H1 (cell line): ENCODE data around the gene ST6GALNAC5. TPM values are rescaled to one million over a fixed set of nuclear protein-coding genes. Genes with fewer than 3 reads are reported as not detected.

Source experiments
- CTCF ChIA-PET: fragments of 300-600 bp; sonication (Branson Sonifier 250); formaldehyde crosslinking; loops from one replicate; lab custom pipeline; 2021; ENCODE audit not compliant: partially characterized antibody; lab: Charles Lee
- POLR2A ChIA-PET: fragments of 300-600 bp; sonication (Branson Sonifier 250); formaldehyde crosslinking; loops from one replicate; lab custom pipeline; 2021; ENCODE audit warnings: inconsistent platforms; ENCODE audit not compliant: partially characterized antibody; lab: Charles Lee
- DNase-seq, 2 experiments: peaks; one replicate each; pipeline versions ENCODE4 v3.0.0 to v3.0.0-alpha.2; 2010 to 2022; ENCODE audit warnings: low spot score in 2 of 2, low read depth in 1 of 2, mixed read lengths in 1 of 2
- FAIRE-seq: peaks from 2 replicates; lab custom pipeline; 2011; peaks lifted over from hg19 to GRCh38; lab: Jason Lieb, UNC
- H2AFZ ChIP-seq: 2 replicates; pipeline ENCODE4 v1.8.1; 2012; ENCODE audit warnings: low read length, inconsistent platforms
- H2AK5ac ChIP-seq: 2 replicates; pipeline ENCODE4 v1.6.1; 2013; ENCODE audit warnings: low read depth, low read length
- H2BK120ac ChIP-seq: replicated peaks from 2 replicates; pipeline ENCODE3; 2013; ENCODE audit warnings: low read depth, low read length, inconsistent platforms
- H2BK12ac ChIP-seq: 2 replicates; pipeline ENCODE4 v1.6.1; 2013; ENCODE audit warnings: low read depth, low read length
- H2BK15ac ChIP-seq: 2 replicates; pipeline ENCODE4 v1.6.1; 2013; ENCODE audit warnings: low read length
- H2BK20ac ChIP-seq: 2 replicates; pipeline ENCODE4 v1.6.1; 2013; ENCODE audit warnings: low read length
- H2BK5ac ChIP-seq: 2 replicates; pipeline ENCODE4 v1.6.1; 2013; ENCODE audit warnings: low read depth, low read length
- H3K14ac ChIP-seq: 2 replicates; pipeline ENCODE4 v1.6.1; 2013; ENCODE audit warnings: inconsistent platforms; ENCODE audit not compliant: insufficient read length
- H3K18ac ChIP-seq: 2 replicates; pipeline ENCODE4 v1.6.1; 2013; ENCODE audit warnings: low read length; ENCODE audit errors: extremely low read depth
- H3K23ac ChIP-seq: 2 replicates; pipeline ENCODE4 v1.6.1; 2013; ENCODE audit warnings: inconsistent platforms; ENCODE audit not compliant: insufficient read length
- H3K23me2 ChIP-seq: 2 replicates; pipeline ENCODE4 v1.6.1; 2013; ENCODE audit warnings: low read depth, low read length
- H3K27ac ChIP-seq: 2 replicates; pipeline ENCODE4 v1.6.1; 2011; ENCODE audit warnings: low read depth, low read length, inconsistent platforms
- H3K27me3 ChIP-seq, 4 experiments: replicated peaks in 1 of 4; 1 replicate in 1 of 4; 2 replicates in 3 of 4; pipeline versions ENCODE4 v1.6.1 to v1.8.1; 2011 to 2013; ENCODE audit warnings: low read length in 3 of 4, mild to moderate bottlenecking in 3 of 4, inconsistent platforms in 2 of 4, mixed read lengths in 2 of 4, moderate library complexity in 1 of 4; ENCODE audit not compliant: control insufficient read depth in 3 of 4, insufficient read depth in 3 of 4; ENCODE audit errors: extremely low read depth in 1 of 4
- H3K36me3 ChIP-seq, 4 experiments: 2 replicates each; pipeline versions ENCODE4 v1.6.1 to v1.8.1; 2011 to 2013; ENCODE audit warnings: mild to moderate bottlenecking in 4 of 4, low read length in 3 of 4, moderate library complexity in 2 of 4, control low read depth in 1 of 4, inconsistent platforms in 1 of 4; ENCODE audit not compliant: insufficient read depth in 4 of 4, control insufficient read depth in 2 of 4
- H3K4ac ChIP-seq: replicated peaks from 2 replicates; pipeline ENCODE3; 2013; ENCODE audit warnings: low read length, low read depth, mixed read lengths, inconsistent platforms; ENCODE audit not compliant: insufficient read length
- H3K4me1 ChIP-seq, 4 experiments: replicated peaks in 1 of 4; 1 replicate in 1 of 4; 2 replicates in 3 of 4; pipeline versions ENCODE4 v1.6.1 to v1.8.1; 2011 to 2013; ENCODE audit warnings: low read length in 3 of 4, inconsistent platforms in 2 of 4, mixed read lengths in 1 of 4; ENCODE audit not compliant: insufficient read depth in 4 of 4, control insufficient read depth in 3 of 4
- H3K4me2 ChIP-seq, 2 experiments: 2 replicates each; pipeline versions ENCODE4 v1.6.1 to v1.8.1; 2011 to 2013; ENCODE audit warnings: low read depth in 2 of 2, low read length in 2 of 2, control low read depth in 1 of 2, inconsistent platforms in 1 of 2, mild to moderate bottlenecking in 1 of 2; ENCODE audit not compliant: insufficient read depth in 1 of 2
- H3K4me3 ChIP-seq, 4 experiments: fragments of 200-600, 300-600 bp in 1 of 4; sonication (generic), shearing (Covaris generic), sonication (Bioruptor Twin) in 1 of 4; 2 replicates each; pipeline versions ENCODE4 v1.5.1 to v1.8.1; 2011 to 2016; ENCODE audit warnings: low read length in 4 of 4, low read depth in 3 of 4, control low read depth in 2 of 4, inconsistent platforms in 2 of 4, mild to moderate bottlenecking in 2 of 4, mixed read lengths in 1 of 4, moderate library complexity in 1 of 4; ENCODE audit not compliant: insufficient read depth in 2 of 4; ENCODE audit errors: extremely low read depth in 1 of 4
- H3K56ac ChIP-seq: replicated peaks from 2 replicates; pipeline ENCODE3; 2013; ENCODE audit warnings: low read depth, mild to moderate bottlenecking, mixed read lengths, low read length, inconsistent platforms; ENCODE audit not compliant: insufficient read length
- H3K79me1 ChIP-seq: 2 replicates; pipeline ENCODE4 v1.6.1; 2013; ENCODE audit warnings: low read depth, low read length, control low read depth
- H3K79me2 ChIP-seq, 2 experiments: 2 replicates each; pipeline versions ENCODE4 v1.6.1 to v1.8.1; 2012 to 2013; ENCODE audit warnings: low read length in 2 of 2, mild to moderate bottlenecking in 2 of 2, inconsistent platforms in 1 of 2; ENCODE audit not compliant: insufficient read depth in 2 of 2, control insufficient read depth in 1 of 2
- H3K9ac ChIP-seq, 4 experiments: replicated peaks in 1 of 4; 1 replicate in 1 of 4; 2 replicates in 3 of 4; pipeline versions ENCODE4 v1.6.1 to v1.8.1; 2011 to 2013; ENCODE audit warnings: low read depth in 3 of 4, low read length in 3 of 4, control low read depth in 2 of 4, mild to moderate bottlenecking in 2 of 4, moderate library complexity in 2 of 4, inconsistent platforms in 1 of 4; ENCODE audit errors: extremely low read depth in 1 of 4
- H3K9me3 ChIP-seq, 2 experiments: 2 replicates each; pipeline versions ENCODE4 v1.6.1 to v1.8.1; 2012 to 2013; ENCODE audit warnings: mild to moderate bottlenecking in 2 of 2, moderate library complexity in 2 of 2, control low read depth in 1 of 2, inconsistent platforms in 1 of 2, low read depth in 1 of 2, low read length in 1 of 2, mixed read lengths in 1 of 2; ENCODE audit not compliant: insufficient read depth in 2 of 2
- H4K20me1 ChIP-seq, 2 experiments: replicated peaks in 1 of 2; 2 replicates each; pipeline versions ENCODE3 to v1.8.1; 2011 to 2013; ENCODE audit warnings: inconsistent platforms in 2 of 2, low read length in 2 of 2, mild to moderate bottlenecking in 1 of 2; ENCODE audit not compliant: insufficient read depth in 2 of 2, control insufficient read depth in 1 of 2
- H4K5ac ChIP-seq: 2 replicates; pipeline ENCODE4 v1.6.1; 2013; ENCODE audit warnings: low read length, low read depth, mixed read lengths, inconsistent platforms; ENCODE audit not compliant: insufficient read length
- H4K8ac ChIP-seq: 2 replicates; pipeline ENCODE4 v1.8.0; 2013; ENCODE audit warnings: mild to moderate bottlenecking, moderate library complexity, low read length, inconsistent platforms; ENCODE audit not compliant: insufficient read depth; ENCODE audit errors: extremely low read depth
- H4K91ac ChIP-seq: replicated peaks from 2 replicates; pipeline ENCODE3; 2013; ENCODE audit warnings: low read length, mixed read lengths, inconsistent platforms; ENCODE audit not compliant: insufficient read length
- BRCA1 ChIP-seq: IDR thresholded peaks from 2 replicates; pipeline ENCODE4 v1.6.1; 2012; ENCODE audit warnings: low read depth, low read length, improper control_type of control experiment
- NANOG ChIP-seq: IDR thresholded peaks from 2 replicates; pipeline ENCODE4 v1.6.1; 2011; ENCODE audit warnings: low read length, low read depth, mild to moderate bottlenecking, inconsistent platforms; ENCODE audit not compliant: insufficient read depth, poor library complexity, severe bottlenecking
- POU5F1 ChIP-seq: IDR thresholded peaks from 2 replicates; pipeline ENCODE4 v1.6.1; 2011; ENCODE audit warnings: low read depth, mild to moderate bottlenecking, low read length, moderate library complexity
- SP4 ChIP-seq: IDR thresholded peaks from 2 replicates; pipeline ENCODE4 v1.6.1; 2012; ENCODE audit warnings: low read length, inconsistent platforms
- SUZ12 ChIP-seq: fragments of 200-600 bp; sonication (generic); IDR thresholded peaks from 2 replicates; pipeline ENCODE4 v1.6.1; 2012; ENCODE audit warnings: mild to moderate bottlenecking, inconsistent platforms, low read length, moderate library complexity, mixed read lengths
- TBP ChIP-seq: IDR thresholded peaks from 2 replicates; pipeline ENCODE4 v1.6.1; 2011; ENCODE audit warnings: low read depth, low read length, improper control_type of control experiment
- TEAD4 ChIP-seq: IDR thresholded peaks from 2 replicates; pipeline ENCODE4 v1.6.1; 2012; ENCODE audit warnings: low read depth, low read length, inconsistent platforms, mixed read lengths
- USF2 ChIP-seq: IDR thresholded peaks from 2 replicates; pipeline ENCODE4 v1.6.1; 2011; ENCODE audit warnings: low read length, improper control_type of control experiment
- WGBS, 2 experiments: shearing (Covaris generic) in 1 of 2; methylation state at CpG; one replicate each; pipeline versions ENCODE4 v1.1.6 to v1.1.7; 2013 to 2015; ENCODE audit warnings: low lambda C conversion rate in 2 of 2, mixed read lengths in 2 of 2, inconsistent platforms in 1 of 2, low coverage in 1 of 2, missing lambda C conversion rate in 1 of 2; ENCODE audit not compliant: insufficient replicate concordance in 2 of 2, insufficient coverage in 1 of 2, insufficient read length in 1 of 2; ENCODE audit errors: extremely low coverage in 1 of 2, missing lambda C conversion rate in 1 of 2; 5-methylcytosine and 5-hydroxymethylcytosine counted together
- polyA plus RNA-seq, 7 experiments: library from polyadenylated mRNA; depleted of rRNA in 3 of 7; stranded (reverse) in 5 of 7; unstranded in 2 of 7; fragments of >200 nt in 5 of 7; fragments of 200-250 nt in 2 of 7; gene quantifications; 1 replicate in 5 of 7; 2 replicates in 1 of 7; 4 replicates in 1 of 7; pipeline versions ENCODE4 v1.2.1 to v1.2.3, GENCODE V29; 2011 to 2013; ENCODE audit warnings: missing spikeins in 2 of 7, mixed read lengths in 2 of 7
- total RNA-seq: library from RNA; stranded (reverse); fragmentation: NEBNext Ultra II Directional; extraction: Animal tissue kit (Norgen Biotek cat#: 25700); gene quantifications from 2 replicates; pipeline ENCODE4 v1.2.1, GENCODE V29; 2021

Gene ST6GALNAC5
- total and polyA plus RNA-seq, 2 of the 8 experiments (the other 6 are each of a cell fraction or from before 2014, with no cell fraction given): 6.2 to 7.3 TPM

DNA sequence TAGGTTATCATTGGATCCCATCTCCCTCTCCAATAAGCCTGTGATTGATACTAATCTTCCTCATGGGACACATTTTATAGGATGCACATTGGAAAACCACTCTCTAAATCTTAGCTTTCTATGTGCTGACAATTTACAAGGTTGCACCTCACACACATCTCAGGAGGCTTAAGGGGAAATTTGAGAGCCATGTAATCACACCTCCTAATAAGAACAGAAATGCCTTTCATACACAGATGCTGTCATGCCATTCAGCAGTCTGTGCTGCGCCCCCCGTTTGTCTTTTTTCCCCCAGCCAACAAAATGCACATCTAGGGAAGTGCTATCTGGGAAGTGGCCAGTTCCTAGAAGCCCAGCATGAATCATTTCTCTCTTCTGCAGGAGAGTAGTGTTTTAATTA lies 154.5 kb downstream of the ST6GALNAC5 start:
- Histone ChIP-seq H2BK15ac (no peak overlapping the region), H3K4me1 (peaks cover 0 to 14% (median 6%) of the 10 kb centered on the region in 4 experiments; a peak in 6 of 7 replicates), H3K14ac (no peak overlapping the region), H4K8ac (no peak overlapping the region), H3K79me1 (no peaks in the 10 kb centered on the region), H3K18ac (no peak overlapping the region), H2BK5ac (no peak overlapping the region), H2BK20ac (no peak overlapping the region), H3K4me3 (no peak overlapping the region), H3K9me3 (no peaks in the 10 kb centered on the region), H3K4ac (no peak overlapping the region), H2AK5ac (no peak overlapping the region), H3K23ac (no peak overlapping the region), H4K20me1 (no peaks in the 10 kb centered on the region), H2BK120ac (no peak overlapping the region), H3K27me3 (no peaks in the 10 kb centered on the region), H4K5ac (no peak overlapping the region), H3K36me3 (no peaks in the 10 kb centered on the region), H3K23me2 (no peaks in the 10 kb centered on the region), H3K4me2 (no peak overlapping the region), H4K91ac (no peak overlapping the region), H2BK12ac (no peak overlapping the region), H3K56ac (no peak overlapping the region), H2AFZ (no peak overlapping the region), H3K9ac (no peak overlapping the region), H3K79me2 (no peaks in the 10 kb centered on the region), H3K27ac (no peak overlapping the region)
- 95% methylated on average over 2 of the region's 2 CpGs; no CpG with 5 or more reads in 1 of the 2 experiments for WGBS, 2 experiments
- DNase-seq (no peak), FAIRE-seq (no peak)
- POLR2A ChIA-PET: no interaction called here
- no peak for TF ChIP-seq USF2
- TF ChIP-seq NANOG: no peak
- TF ChIP-seq BRCA1: no peak
- TF ChIP-seq POU5F1: no peak
- TF ChIP-seq SP4: no peak
- no peak for TF ChIP-seq SUZ12
- TF ChIP-seq TEAD4: no peak
- no peak for TF ChIP-seq TBP
- CTCF ChIA-PET: no interaction called here
